Placental epithelial cell (primary cell): ENCODE results near the gene GPR55. TPM values are rescaled to one million over a fixed set of nuclear protein-coding genes. Genes with fewer than 3 reads are reported as not detected.

Source experiments
- total RNA-seq: library from RNA; depleted of rRNA; stranded (reverse); fragments of >200 nt; gene quantifications from 2 replicates; pipeline ENCODE4 v1.2.3, GENCODE V29; 2012

GPR55 gene
- total RNA-seq: not detected in 2 replicates

DNA sequence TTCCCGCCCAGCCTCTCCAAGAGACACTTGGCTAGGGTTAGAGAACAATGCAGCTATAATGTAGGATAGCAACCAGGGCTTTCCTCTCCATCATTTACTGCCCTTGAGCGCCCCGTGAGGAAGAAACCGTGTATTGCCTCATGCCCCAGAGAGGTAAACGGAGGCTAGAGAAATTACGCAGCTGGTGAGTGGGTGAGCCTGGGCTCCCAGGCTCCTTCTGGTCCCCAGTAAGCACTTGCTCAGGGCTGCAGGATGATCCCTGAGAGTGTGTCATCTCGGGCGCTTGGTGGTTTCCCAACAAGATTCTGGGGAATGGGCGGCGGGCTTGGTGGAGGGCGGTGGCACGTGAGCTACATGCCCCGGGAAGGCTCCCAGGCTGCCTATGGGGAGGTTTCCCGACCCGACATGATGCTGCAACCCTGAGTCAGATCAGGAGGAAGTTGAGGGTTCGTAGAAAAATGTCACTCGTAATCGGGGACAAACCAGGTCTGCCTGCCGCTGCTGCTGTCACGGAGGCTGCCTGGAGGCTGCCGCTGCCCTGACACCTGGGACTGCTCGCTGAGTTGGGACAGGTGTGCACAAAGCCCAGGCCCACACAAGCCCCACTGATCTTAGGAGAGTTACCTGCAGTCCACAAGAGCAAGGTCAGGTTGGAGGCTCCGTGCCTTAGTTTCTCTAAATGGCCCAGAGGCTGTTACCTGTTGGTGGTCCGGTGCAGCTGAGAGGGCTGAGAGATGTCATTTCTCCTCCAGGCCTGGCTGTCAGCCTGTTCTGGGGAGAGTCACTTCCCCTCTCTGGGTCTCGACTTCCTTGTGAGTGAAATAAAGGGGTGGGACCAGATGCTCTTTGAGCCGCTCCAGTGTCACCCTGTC, at the start of gene GPR55:
GPR55 (minus strand) TSS at position 773 of the 872 bp plus-strand sequence. CDS start 14,280 bp downstream, outside the sequence.

DNA sequence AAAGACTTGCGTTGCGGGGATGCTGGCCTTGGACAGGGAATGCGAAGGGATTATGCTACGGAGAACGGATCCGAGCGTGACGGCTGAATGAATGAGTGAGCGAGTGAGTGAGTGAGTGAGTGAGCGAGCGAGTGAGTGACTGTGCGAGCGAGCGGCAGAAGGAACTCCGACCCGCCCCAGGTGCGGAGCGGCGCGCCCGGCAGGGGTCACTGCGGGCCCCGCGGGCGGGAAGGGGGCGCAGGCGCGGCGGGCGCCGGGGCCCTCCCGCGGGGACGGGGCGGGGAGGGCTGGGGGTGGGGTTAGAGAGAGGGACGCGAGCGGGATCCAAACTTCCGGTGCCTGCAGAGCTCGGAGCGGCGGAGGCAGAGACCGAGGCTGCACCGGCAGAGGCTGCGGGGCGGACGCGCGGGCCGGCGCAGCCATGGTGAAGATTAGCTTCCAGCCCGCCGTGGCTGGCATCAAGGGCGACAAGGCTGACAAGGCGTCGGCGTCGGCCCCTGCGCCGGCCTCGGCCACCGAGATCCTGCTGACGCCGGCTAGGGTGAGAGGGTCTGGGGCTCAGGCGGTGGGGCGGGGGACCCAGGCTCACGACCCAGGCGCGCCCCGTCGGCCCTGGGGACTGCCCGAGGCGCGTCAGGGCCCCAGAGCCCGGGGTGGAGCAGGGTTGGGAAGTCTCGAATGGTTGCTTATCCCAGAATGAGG, 60.3 kb downstream of the GPR55 start, which contains the start of gene ITM2C:
ITM2C (plus strand) TSS at position 338 of the 702 bp plus-strand sequence; CDS start at position 422, 84 bp downstream.

Other genes with a start within 250 kb of the GPR55 start
- gene CAB39, start 212.4 kb downstream of the GPR55 start, total RNA-seq: 65.2 and 101 TPM in 2 replicates
- 126 and 224 TPM in 2 replicates for gene ITM2C, start 60.3 kb downstream of the GPR55 start, total RNA-seq
- not detected in 2 replicates for gene SPATA3, start 70.9 kb upstream of the GPR55 start, total RNA-seq
- under 0.01 and 0.11 TPM in 2 replicates for gene C2orf72, start 112.3 kb upstream of the GPR55 start, total RNA-seq
- 55.7 and 96.7 TPM in 2 replicates for gene PSMD1, start 131.6 kb upstream of the GPR55 start, total RNA-seq
- under 0.01 TPM in 1 of 2 replicates, not detected in the other for gene HTR2B, start 199.8 kb upstream of the GPR55 start, total RNA-seq